A549 (cell line): ENCODE data around the gene TEAD3.

ENCODE experiments used
- CBX2 ChIP-seq: fragments of 200-600 bp; sonication (generic); IDR thresholded peaks from 2 replicates; pipeline ENCODE4 v1.6.1; 2016; ENCODE audit warnings: low read depth, mild to moderate bottlenecking, borderline replicate concordance
- CTCF ChIP-seq: fragments of >200 bp; sonication (Bioruptor Twin); formaldehyde crosslinking; IDR thresholded peaks from 3 replicates; pipeline ENCODE4 v1.5.1; 2016
- ELK1 ChIP-seq: fragments of 150-350 bp; IDR thresholded peaks from 2 replicates; pipeline ENCODE4 v1.6.1; 2014; ENCODE audit warnings: low read depth, mild to moderate bottlenecking, low read length
- RAD21 ChIP-seq, 2 experiments: fragments of >200 bp in 1 of 2; sonication (Bioruptor Twin) in 1 of 2; formaldehyde crosslinking in 1 of 2; IDR thresholded peaks in 1 of 2; conservative IDR thresholded peaks in 1 of 2; 2 replicates in 1 of 2; 3 replicates in 1 of 2; pipeline ENCODE4 v1.6.1; 2012 to 2018; ENCODE audit warnings: inconsistent platforms in 1 of 2
- RCOR1 ChIP-seq: fragments of 150-350 bp; IDR thresholded peaks from 2 replicates; pipeline ENCODE4 v1.6.1; 2014; ENCODE audit warnings: antibody characterized with exemption, low read length, low read depth
- ZNF302 ChIP-seq: fragments of 250-450 bp; sonication (Bioruptor Pico); IDR thresholded peaks from 2 replicates; pipeline ENCODE4 v1.9.0; 2021; ENCODE audit warnings: inconsistent platforms, mild to moderate bottlenecking, moderate library complexity

- no peak for TF ChIP-seq CTCF
- TF ChIP-seq ZNF302 (CRISPR knock-in tag), result no peak
- no peak for TF ChIP-seq RAD21 (conservative IDR thresholded peaks at IDR 0.05 in 1 of 2, IDR thresholded peaks at IDR 0.05 in 1 of 2)
- no peak for TF ChIP-seq ELK1
- no peak for TF ChIP-seq CBX2
- TF ChIP-seq RCOR1, result no peak
Observed at GRCh38 chr6:35436071-35436857, 60.6 kb downstream of the TEAD3 start.
